ENCODE data around the gene FEZF2.

Gene FEZF2

DNA sequence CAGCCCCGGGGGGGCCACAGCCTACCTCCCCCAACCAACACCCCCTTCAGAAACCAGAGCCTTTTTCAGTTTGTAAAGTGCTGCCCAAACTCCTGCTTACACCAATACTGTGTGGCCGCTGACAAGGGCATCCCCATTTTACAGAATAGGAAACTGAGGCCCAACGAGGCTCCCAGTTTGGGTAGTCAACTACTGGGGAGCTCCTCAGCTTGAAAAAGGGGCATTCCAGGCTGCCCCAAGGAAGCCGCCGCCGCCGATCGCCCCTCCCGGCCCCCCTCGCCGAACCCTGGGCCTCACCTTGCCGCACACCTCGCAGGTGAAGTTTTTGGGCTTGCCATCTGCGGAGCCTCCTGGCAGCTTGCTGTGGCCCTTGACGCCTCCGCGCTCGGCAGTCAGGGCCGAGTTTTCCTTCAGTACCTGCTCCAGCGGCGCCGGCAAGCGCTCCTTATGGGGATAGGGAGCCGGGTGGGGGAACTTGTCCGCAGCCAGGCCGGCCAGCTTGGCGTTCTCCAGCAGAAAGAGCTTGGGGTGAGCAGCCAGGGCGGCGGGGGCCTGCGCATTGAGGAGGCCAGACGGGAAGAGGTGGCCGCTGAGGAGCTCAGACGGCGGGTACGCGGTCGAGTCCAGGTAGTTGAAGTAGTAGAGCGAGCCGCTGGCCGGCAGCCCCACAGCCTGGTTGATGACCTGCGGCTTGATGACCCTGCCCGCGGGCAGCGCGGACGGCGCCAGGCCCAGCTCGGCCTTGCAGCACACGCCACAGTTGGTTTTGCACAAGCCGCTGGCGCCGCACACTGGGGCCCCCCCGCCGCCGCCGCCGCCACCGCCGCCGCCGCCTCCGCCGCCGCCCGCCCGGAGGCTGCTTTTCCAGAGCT is 1.4 kb downstream of the FEZF2 start:
- Histone ChIP-seq H3K4me1 (ENCODE audit: low read length) (no peaks in the 10 kb centered on the region), H2AFZ (ENCODE audit: low read depth, low read length) (no peak overlapping the region), H3K9me3 (ENCODE audit: insufficient read depth, low read length) (no peaks in the 10 kb centered on the region), H4K20me1 (ENCODE audit: insufficient read depth, low read length) (no peaks in the 10 kb centered on the region), H3K27ac (ENCODE audit: low read length) (no peak overlapping the region), H3K27me3 (ENCODE audit: low read depth, low read length) (no peaks in the 10 kb centered on the region), H3K9ac (ENCODE audit: low read length) (no peak overlapping the region), H3K79me2 (ENCODE audit: low read length) (no peaks in the 10 kb centered on the region), H3K4me2 (ENCODE audit: low read length) (no peak overlapping the region), H3K4me3 (ENCODE audit: low read length) (no peak overlapping the region), H3K36me3 (replicated peaks; ENCODE audit: low read depth, low read length) (no peaks in the 10 kb centered on the region)
- no peak for TF ChIP-seq EZH2phosphoT487 (IDR thresholded peaks at IDR 0.05; ENCODE audit: low read depth)
- TF ChIP-seq, protein P1, sequence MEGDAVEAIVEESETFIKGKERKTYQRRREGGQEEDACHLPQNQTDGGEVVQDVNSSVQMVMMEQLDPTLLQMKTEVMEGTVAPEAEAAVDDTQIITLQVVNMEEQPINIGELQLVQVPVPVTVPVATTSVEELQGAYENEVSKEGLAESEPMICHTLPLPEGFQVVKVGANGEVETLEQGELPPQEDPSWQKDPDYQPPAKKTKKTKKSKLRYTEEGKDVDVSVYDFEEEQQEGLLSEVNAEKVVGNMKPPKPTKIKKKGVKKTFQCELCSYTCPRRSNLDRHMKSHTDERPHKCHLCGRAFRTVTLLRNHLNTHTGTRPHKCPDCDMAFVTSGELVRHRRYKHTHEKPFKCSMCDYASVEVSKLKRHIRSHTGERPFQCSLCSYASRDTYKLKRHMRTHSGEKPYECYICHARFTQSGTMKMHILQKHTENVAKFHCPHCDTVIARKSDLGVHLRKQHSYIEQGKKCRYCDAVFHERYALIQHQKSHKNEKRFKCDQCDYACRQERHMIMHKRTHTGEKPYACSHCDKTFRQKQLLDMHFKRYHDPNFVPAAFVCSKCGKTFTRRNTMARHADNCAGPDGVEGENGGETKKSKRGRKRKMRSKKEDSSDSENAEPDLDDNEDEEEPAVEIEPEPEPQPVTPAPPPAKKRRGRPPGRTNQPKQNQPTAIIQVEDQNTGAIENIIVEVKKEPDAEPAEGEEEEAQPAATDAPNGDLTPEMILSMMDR (IDR thresholded peaks at IDR 0.05; ENCODE audit: low read depth, low read length) = no peak

DNA sequence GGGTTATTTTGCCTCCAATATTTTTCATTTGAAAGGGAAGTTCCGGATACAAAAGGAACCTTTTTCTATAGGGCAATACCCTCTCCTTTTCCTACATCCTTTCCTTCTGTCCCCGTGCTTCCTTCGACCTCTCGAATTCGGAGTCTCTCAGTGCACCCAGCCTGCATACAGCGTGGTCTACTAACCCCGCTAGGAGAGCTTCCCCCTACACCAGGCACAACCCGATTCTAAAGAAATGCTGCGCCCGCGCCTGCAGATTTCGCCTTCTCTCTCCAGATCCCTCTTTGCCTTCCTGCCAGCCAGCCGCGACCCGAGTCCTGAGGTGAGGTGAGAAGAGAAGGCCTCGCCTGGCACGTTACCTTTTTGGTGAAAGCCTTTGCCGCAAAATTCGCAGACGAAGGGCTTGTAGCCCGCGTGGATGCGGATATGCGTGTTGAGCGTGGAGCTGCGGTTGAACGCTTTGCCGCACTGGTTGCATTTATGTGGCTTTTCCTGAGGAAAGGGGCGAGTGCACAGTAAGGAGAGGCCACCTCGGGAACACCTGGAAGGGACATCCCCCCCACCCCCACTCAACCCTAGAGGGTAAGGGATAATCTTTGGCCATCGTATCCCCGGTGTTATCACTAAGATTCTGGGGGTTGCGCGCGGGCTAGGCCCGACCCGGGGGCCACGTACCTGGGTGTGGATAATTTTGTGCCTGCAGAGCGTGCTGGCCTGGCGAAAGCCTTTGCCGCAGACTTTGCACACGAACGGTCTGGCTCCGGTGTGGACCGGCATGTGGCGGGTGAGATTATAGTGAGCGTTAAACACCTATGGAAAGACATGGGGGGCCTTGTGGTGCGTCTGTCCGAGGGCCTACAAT is 2.3 kb downstream of the FEZF2 start:
- Histone ChIP-seq H3K36me3 (replicated peaks; ENCODE audit: low read depth, low read length) (no peaks in the 10 kb centered on the region), H3K9me3 (ENCODE audit: insufficient read depth, low read length) (no peaks in the 10 kb centered on the region), H3K4me2 (ENCODE audit: low read length) (no peak overlapping the region), H3K79me2 (ENCODE audit: low read length) (no peaks in the 10 kb centered on the region), H3K27ac (ENCODE audit: low read length) (no peak overlapping the region), H3K9ac (ENCODE audit: low read length) (no peak overlapping the region), H3K27me3 (ENCODE audit: low read depth, low read length) (no peaks in the 10 kb centered on the region), H2AFZ (ENCODE audit: low read depth, low read length) (no peak overlapping the region), H3K4me1 (ENCODE audit: low read length) (no peaks in the 10 kb centered on the region), H3K4me3 (ENCODE audit: low read length) (no peak overlapping the region), H4K20me1 (ENCODE audit: insufficient read depth, low read length) (no peaks in the 10 kb centered on the region)
- TF ChIP-seq EZH2phosphoT487 (IDR thresholded peaks at IDR 0.05; ENCODE audit: low read depth) = no peak

DNA sequence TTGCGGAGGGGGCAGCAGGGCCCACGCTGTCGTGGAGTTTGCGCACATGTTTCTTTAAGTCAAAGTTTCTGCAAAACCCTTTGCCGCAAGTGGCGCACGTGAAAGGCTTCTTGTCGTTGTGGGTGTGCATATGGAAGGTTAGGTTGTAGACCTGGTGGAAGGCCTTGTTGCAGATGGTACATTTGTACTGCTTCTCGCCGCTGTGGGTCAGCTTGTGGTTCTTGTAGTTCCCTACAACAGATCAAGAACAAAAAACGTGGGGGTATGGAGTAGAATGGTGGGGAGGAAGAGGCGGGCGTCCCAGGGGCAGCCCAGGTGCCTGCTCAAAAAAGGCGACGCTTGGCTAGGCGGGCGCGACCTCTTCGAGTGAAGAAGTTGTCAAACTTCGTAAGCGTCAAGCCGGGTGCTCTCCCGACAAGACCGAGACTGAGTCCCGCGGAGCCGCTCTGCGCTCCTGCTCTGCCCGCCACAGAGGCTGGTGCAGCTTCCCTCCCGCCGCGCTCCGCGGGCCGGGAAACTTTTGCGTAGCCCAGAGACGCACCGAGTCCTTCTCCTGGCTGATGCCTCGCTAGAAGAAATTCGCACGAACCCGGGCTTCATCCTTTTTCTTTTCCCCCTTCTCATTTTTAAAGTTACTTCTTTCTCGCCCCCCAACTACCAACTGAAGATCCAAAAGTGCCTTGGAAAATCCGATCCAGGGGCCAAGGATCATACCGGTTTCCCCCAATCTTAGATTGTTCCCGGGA is 3.1 kb downstream of the FEZF2 start:
- no peak overlapping the region for H2AFZ ChIP-seq (ENCODE audit: low read depth, low read length)
- no peaks in the 10 kb centered on the region for H3K79me2 ChIP-seq (ENCODE audit: low read length)
- H3K4me3 ChIP-seq (ENCODE audit: low read length) = no peak overlapping the region
- no peak overlapping the region for H3K4me2 ChIP-seq (ENCODE audit: low read length)
- no peak overlapping the region for H3K27ac ChIP-seq (ENCODE audit: low read length)
- no peaks in the 10 kb centered on the region for H3K36me3 ChIP-seq (replicated peaks; ENCODE audit: low read depth, low read length)
- no peaks in the 10 kb centered on the region for H3K4me1 ChIP-seq (ENCODE audit: low read length)
- no peak for TF ChIP-seq EZH2phosphoT487 (IDR thresholded peaks at IDR 0.05; ENCODE audit: low read depth)
- TF ChIP-seq, protein P1 (IDR thresholded peaks at IDR 0.05; ENCODE audit: low read depth, low read length) = no peak
- H3K9me3 ChIP-seq (ENCODE audit: insufficient read depth, low read length) = no peaks in the 10 kb centered on the region
- H3K27me3 ChIP-seq (ENCODE audit: low read depth, low read length) = no peaks in the 10 kb centered on the region
- no peaks in the 10 kb centered on the region for H4K20me1 ChIP-seq (ENCODE audit: insufficient read depth, low read length)
- no peak overlapping the region for H3K9ac ChIP-seq (ENCODE audit: low read length)

DNA sequence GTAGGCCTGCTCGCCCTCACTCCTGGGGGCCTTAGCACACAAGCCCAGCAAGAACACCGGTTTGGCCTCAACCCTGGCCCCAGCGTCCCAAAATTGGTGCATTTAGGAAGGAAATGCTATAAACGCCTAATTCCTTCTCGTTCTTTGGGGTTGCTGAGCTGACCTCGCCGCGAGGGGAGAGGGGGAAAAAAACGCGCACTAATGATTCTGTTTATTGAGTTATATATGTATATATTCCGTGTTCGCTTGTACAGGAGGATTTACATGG is 3.9 kb downstream of the FEZF2 start:
- TF ChIP-seq EZH2phosphoT487 (IDR thresholded peaks at IDR 0.05; ENCODE audit: low read depth) = no peak
- TF ChIP-seq, protein P1 (IDR thresholded peaks at IDR 0.05; ENCODE audit: low read depth, low read length) = no peak
- no peak overlapping the region for H3K4me2 ChIP-seq (ENCODE audit: low read length)
- H3K9ac ChIP-seq (ENCODE audit: low read length) = no peak overlapping the region

More for the DNA sequence above, 3.9 kb downstream of the FEZF2 start:
- Histone ChIP-seq H3K27ac (ENCODE audit: low read length) (no peak overlapping the region), H3K79me2 (ENCODE audit: low read length) (no peaks in the 10 kb centered on the region), H3K4me3 (ENCODE audit: low read length) (no peak overlapping the region), H3K9me3 (ENCODE audit: insufficient read depth, low read length) (no peaks in the 10 kb centered on the region), H3K36me3 (replicated peaks; ENCODE audit: low read depth, low read length) (no peaks in the 10 kb centered on the region), H4K20me1 (ENCODE audit: insufficient read depth, low read length) (no peaks in the 10 kb centered on the region), H3K4me1 (ENCODE audit: low read length) (no peaks in the 10 kb centered on the region), H3K27me3 (ENCODE audit: low read depth, low read length) (no peaks in the 10 kb centered on the region), H2AFZ (ENCODE audit: low read depth, low read length) (no peak overlapping the region)

Measured in OCI-LY3 (cell line).